ENCODE results near the gene WBP2NL.

WBP2NL gene

GRCh38 chr22:42007922-42008321 lies 9.3 kb downstream of the WBP2NL start:
- H3K36me3 ChIP-seq (ENCODE audit: insufficient read depth, low read length): no peaks in the 10 kb centered on the region
- no peak overlapping the region for H3K27ac ChIP-seq (ENCODE audit: low read depth, low read length)
- H3K4me3 ChIP-seq (ENCODE audit: low read length): no peak overlapping the region
- no peak overlapping the region for H3K9ac ChIP-seq (ENCODE audit: low read depth, low read length)
- H3K4me1 ChIP-seq (ENCODE audit: insufficient read depth, low read length): no peaks in the 10 kb centered on the region
- 75% methylated on average over 4 of the region's 4 CpGs for WGBS
- peaks cover 12% of the 10 kb centered on the region for H3K9me3 ChIP-seq (ENCODE audit: insufficient read depth, low read depth, low read length)
- H3K27me3 ChIP-seq (ENCODE audit: insufficient read depth, low read length): no peaks in the 10 kb centered on the region

DNA sequence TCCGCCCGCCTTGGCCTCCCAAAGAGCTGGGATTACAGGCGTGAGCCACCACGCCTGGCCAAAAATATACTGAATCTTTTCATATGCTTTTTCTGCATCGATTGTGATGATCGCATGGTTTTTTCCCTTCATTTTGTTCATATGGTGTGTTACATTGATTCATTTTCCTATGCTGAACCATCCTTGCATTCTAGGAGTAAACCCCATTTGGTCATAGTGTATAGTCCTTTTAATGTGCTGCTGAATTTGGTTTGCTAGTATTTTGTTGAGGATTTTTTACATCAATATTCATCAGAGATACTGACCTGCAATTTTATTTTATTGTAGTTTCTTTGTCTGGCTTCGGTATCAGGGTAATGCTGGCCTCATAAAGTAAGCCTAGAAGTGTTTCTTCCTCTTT lies 12.2 kb downstream of the WBP2NL start:
- Histone ChIP-seq H3K9ac (ENCODE audit: low read depth, low read length) (no peak overlapping the region), H3K4me1 (ENCODE audit: insufficient read depth, low read length) (no peaks in the 10 kb centered on the region), H3K9me3 (ENCODE audit: insufficient read depth, low read depth, low read length) (peaks cover 12% of the 10 kb centered on the region), H3K27me3 (ENCODE audit: insufficient read depth, low read length) (no peaks in the 10 kb centered on the region), H3K27ac (ENCODE audit: low read depth, low read length) (no peak overlapping the region), H3K4me3 (ENCODE audit: low read length) (no peak overlapping the region), H3K36me3 (ENCODE audit: insufficient read depth, low read length) (no peaks in the 10 kb centered on the region)
- WGBS: 83% methylated on average over 7 of the region's 7 CpGs

DNA sequence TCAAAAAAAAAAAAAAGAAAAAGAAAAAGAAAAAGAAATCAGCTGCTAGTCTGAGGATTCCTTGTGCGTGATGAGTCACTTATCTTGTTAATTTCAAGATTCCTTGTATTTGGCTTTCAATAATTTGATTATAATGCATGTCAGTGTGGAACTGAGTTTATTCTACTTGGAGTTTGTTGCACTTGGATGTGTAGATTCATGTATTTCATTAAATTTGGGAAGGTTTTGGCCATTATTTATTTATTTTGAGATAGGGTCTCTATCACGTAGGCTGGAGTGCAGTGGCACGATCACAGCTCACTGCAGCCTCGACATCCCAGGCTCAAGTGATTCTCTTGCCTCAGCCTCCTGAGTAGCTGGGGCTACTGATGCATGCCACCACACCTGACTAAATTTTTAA lies 14.8 kb downstream of the WBP2NL start:
- Histone ChIP-seq H3K27me3 (ENCODE audit: insufficient read depth, low read length) (no peaks in the 10 kb centered on the region; the same call in 1 of the 2 replicates), H3K9ac (ENCODE audit: low read depth, low read length) (no peak overlapping the region), H3K4me1 (ENCODE audit: insufficient read depth, low read length) (no peaks in the 10 kb centered on the region), H3K36me3 (ENCODE audit: insufficient read depth, low read length) (no peaks in the 10 kb centered on the region), H3K4me3 (ENCODE audit: low read length) (no peak overlapping the region), H3K27ac (ENCODE audit: low read depth, low read length) (no peak overlapping the region), H3K9me3 (ENCODE audit: insufficient read depth, low read depth, low read length) (peaks cover 12% of the 10 kb centered on the region)
- WGBS: 82% methylated on average over 4 of the region's 4 CpGs

DNA sequence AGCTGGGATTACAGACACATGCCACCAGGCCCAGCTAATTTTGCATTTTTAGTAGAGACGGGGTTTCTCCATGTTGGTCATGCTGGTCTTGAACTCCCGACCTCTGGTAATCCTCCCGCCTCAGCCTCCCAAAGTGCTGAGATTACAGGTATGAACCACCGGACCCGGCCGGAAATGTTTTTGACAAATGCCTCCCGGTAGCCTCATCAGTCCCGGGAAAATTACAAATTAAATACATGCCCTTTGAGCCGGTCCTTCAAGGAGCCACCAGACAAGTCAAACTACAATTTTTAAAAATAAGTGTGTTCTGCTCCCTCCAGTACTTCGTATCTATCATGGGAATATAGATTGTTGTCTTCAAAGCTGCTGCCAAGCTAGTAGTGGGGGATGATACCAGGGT lies 17.5 kb downstream of the WBP2NL start:
- Histone ChIP-seq H3K4me1 (ENCODE audit: insufficient read depth, low read length) (no peaks in the 10 kb centered on the region), H3K27me3 (ENCODE audit: insufficient read depth, low read length) (no peaks in the 10 kb centered on the region; the same call in 1 of the 2 replicates), H3K9me3 (ENCODE audit: insufficient read depth, low read depth, low read length) (no peaks in the 10 kb centered on the region), H3K4me3 (ENCODE audit: low read length) (no peak overlapping the region), H3K36me3 (ENCODE audit: insufficient read depth, low read length) (no peaks in the 10 kb centered on the region), H3K9ac (ENCODE audit: low read depth, low read length) (no peak overlapping the region), H3K27ac (ENCODE audit: low read depth, low read length) (no peak overlapping the region)
- WGBS: 84% methylated on average over 10 of the region's 10 CpGs

DNA sequence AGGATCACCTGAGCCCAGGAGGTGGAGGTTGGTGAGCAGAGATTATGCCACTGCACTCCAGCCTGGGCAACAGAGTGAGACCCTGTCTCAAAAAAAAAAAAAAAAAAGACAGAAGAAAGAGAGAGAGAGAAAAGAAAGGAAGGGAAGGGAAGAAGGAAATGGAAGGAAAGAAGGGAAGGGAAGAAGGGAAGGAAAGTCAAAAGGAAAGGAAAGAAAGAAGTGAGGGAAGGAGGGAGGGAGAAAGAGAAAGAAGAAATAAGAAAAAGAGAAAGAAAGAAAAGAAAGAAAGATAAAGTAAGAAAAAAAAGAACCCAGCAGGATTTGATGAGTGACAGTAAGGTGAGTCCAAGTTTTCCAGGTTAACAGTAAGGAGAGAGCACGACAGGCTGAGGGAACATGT lies 19.6 kb downstream of the WBP2NL start:
- 68% methylated on average over 1 of the region's 1 CpG for WGBS
- Histone ChIP-seq H3K9me3 (ENCODE audit: insufficient read depth, low read depth, low read length) (no peaks in the 10 kb centered on the region), H3K4me3 (ENCODE audit: low read length) (no peak overlapping the region), H3K27me3 (ENCODE audit: insufficient read depth, low read length) (no peaks in the 10 kb centered on the region; the same call in 1 of the 2 replicates), H3K27ac (ENCODE audit: low read depth, low read length) (no peak overlapping the region), H3K9ac (ENCODE audit: low read depth, low read length) (no peak overlapping the region), H3K4me1 (ENCODE audit: insufficient read depth, low read length) (no peaks in the 10 kb centered on the region), H3K36me3 (ENCODE audit: insufficient read depth, low read length) (no peaks in the 10 kb centered on the region)

DNA sequence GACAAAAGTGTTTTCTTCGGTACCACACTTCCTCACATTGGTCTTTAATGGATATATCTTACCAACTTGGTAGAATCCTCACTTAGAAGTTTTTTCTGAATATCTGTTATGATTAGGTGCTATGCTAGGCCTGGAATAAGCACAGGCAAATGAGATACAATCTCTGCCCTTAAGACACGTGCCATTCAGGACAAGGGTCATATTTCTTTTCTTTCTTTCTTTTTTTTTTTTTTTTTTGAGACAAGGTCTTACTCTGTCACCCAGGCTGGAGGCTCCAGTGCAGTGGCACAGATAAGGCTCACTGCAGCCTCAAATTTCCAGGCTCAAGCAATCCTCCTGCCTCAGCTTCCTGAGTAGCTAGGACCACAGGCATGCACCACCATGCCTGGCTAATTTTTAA lies 23.0 kb downstream of the WBP2NL start:
- H3K9ac ChIP-seq (ENCODE audit: low read depth, low read length): no peak overlapping the region
- no peaks in the 10 kb centered on the region for H3K4me1 ChIP-seq (ENCODE audit: insufficient read depth, low read length)
- no peak overlapping the region for H3K4me3 ChIP-seq (ENCODE audit: low read length)
- WGBS: 75% methylated on average over 2 of the region's 2 CpGs
- H3K27ac ChIP-seq (ENCODE audit: low read depth, low read length): no peak overlapping the region
- no peaks in the 10 kb centered on the region for H3K36me3 ChIP-seq (ENCODE audit: insufficient read depth, low read length)
- no peaks in the 10 kb centered on the region for H3K27me3 ChIP-seq (ENCODE audit: insufficient read depth, low read length)
- no peaks in the 10 kb centered on the region for H3K9me3 ChIP-seq (ENCODE audit: insufficient read depth, low read depth, low read length)

- H3K27ac ChIP-seq (ENCODE audit: low read depth, low read length): no peak overlapping the region
- 94% methylated on average over 2 of the region's 2 CpGs for WGBS
- no peaks in the 10 kb centered on the region for H3K4me1 ChIP-seq (ENCODE audit: insufficient read depth, low read length)
These were observed 23.7 kb downstream of the WBP2NL start for GRCh38 chr22:42022162-42022847.

DNA sequence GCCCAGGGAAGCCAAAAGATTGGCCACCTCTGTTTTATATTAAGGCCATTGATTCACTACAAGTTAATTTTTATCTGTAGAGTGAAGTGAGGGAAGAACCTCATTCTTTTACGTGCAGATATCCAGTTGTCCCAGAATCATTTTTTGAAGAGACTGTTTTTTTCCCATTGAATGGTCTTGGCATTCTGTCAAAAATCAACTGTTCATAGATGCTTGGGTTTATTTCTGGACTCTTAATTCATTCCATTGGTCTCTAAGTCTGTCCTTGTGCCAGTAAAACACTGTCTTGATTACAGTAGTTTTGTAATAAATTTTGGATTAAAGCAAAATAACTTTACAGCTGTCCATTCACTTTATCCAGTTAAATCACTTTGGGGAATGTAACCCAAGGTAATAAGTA lies 26.8 kb downstream of the WBP2NL start:
- WGBS: 100% methylated on average over 1 of the region's 1 CpG
- no peak overlapping the region for H3K4me3 ChIP-seq (ENCODE audit: low read length)

More at GRCh38 chr22:42022162-42022847, 23.7 kb downstream of the WBP2NL start:
- no peak overlapping the region for H3K4me3 ChIP-seq (ENCODE audit: low read length)
- H3K9ac ChIP-seq (ENCODE audit: low read depth, low read length): no peak overlapping the region
- no peaks in the 10 kb centered on the region for H3K9me3 ChIP-seq (ENCODE audit: insufficient read depth, low read depth, low read length)
- no peaks in the 10 kb centered on the region for H3K36me3 ChIP-seq (ENCODE audit: insufficient read depth, low read length)
- no peaks in the 10 kb centered on the region for H3K27me3 ChIP-seq (ENCODE audit: insufficient read depth, low read length)

GRCh38 chr22:42026705-42027104 lies 28.1 kb downstream of the WBP2NL start:
- no peak overlapping the region for H3K9ac ChIP-seq (ENCODE audit: low read depth, low read length)
- no peaks in the 10 kb centered on the region for H3K4me1 ChIP-seq (ENCODE audit: insufficient read depth, low read length)
- H3K27me3 ChIP-seq (ENCODE audit: insufficient read depth, low read length): no peaks in the 10 kb centered on the region
- H3K4me3 ChIP-seq (ENCODE audit: low read length): no peak overlapping the region
- no peak overlapping the region for H3K27ac ChIP-seq (ENCODE audit: low read depth, low read length)
- H3K9me3 ChIP-seq (ENCODE audit: insufficient read depth, low read depth, low read length): no peaks in the 10 kb centered on the region
- 92% methylated on average over 10 of the region's 10 CpGs for WGBS
- H3K36me3 ChIP-seq (ENCODE audit: insufficient read depth, low read length): no peaks in the 10 kb centered on the region

More for the DNA sequence above, 26.8 kb downstream of the WBP2NL start:
- Histone ChIP-seq H3K4me1 (ENCODE audit: insufficient read depth, low read length) (no peaks in the 10 kb centered on the region), H3K9me3 (ENCODE audit: insufficient read depth, low read depth, low read length) (no peaks in the 10 kb centered on the region), H3K27me3 (ENCODE audit: insufficient read depth, low read length) (no peaks in the 10 kb centered on the region), H3K36me3 (ENCODE audit: insufficient read depth, low read length) (no peaks in the 10 kb centered on the region), H3K27ac (ENCODE audit: low read depth, low read length) (no peak overlapping the region), H3K9ac (ENCODE audit: low read depth, low read length) (no peak overlapping the region)

DNA sequence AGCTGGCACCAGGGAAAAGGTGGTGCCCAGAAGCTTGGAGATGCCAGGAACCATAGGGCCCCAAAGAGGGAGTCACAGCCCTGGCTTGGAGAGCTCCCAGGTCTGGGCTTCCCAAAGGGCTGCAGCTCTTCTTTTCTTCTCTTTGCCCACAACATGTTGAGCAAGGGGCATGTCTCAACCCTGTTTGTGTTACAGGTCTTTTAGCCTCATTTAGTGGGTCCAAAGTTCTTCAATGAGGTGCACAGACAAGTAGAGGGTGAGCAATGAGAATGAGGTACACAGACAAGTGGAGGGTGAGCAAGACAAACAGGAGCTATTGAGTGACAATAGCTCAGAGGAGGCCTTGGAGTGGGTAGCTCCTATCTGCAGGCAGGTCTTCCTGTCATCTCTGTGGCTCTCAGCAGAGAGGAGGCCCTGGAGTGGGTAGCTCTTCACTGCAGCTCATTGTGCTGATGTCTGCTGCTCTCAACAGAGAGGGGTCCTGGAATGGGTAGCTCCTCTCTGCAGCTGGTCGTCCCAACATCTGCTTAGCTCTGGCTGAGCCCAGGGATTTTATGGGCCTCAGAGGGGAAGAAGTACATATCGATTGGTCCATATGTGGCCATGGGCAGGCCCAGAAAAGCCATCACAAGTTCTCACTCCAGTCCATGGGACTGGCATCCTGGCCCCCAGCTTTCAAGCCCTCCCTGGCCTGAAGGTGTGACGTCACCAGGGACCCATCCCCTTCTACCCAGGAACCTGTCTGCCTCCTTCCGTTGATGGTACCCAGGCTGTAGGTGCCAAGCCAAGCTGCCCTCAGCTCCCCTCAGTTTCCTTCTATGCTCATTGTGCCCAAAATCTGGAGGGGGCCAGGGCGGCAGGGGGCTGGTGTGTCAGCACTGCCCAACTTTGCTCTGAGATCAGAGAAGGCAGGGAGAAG lies 34.9 kb downstream of the WBP2NL start:
- Histone ChIP-seq H3K27ac (ENCODE audit: low read depth, low read length) (no peak overlapping the region), H3K4me1 (ENCODE audit: insufficient read depth, low read length) (no peaks in the 10 kb centered on the region), H3K36me3 (ENCODE audit: insufficient read depth, low read length) (no peaks in the 10 kb centered on the region), H3K9ac (ENCODE audit: low read depth, low read length) (no peak overlapping the region), H3K9me3 (ENCODE audit: insufficient read depth, low read depth, low read length) (peaks cover 15% of the 10 kb centered on the region; the same call in 1 of the 2 replicates), H3K4me3 (ENCODE audit: low read length) (no peak overlapping the region), H3K27me3 (ENCODE audit: insufficient read depth, low read length) (no peaks in the 10 kb centered on the region)
- 90% methylated on average over 5 of the region's 5 CpGs for WGBS

GRCh38 chr22:42035256-42035655 lies 36.7 kb downstream of the WBP2NL start:
- Histone ChIP-seq H3K27me3 (ENCODE audit: insufficient read depth, low read length) (no peaks in the 10 kb centered on the region), H3K9ac (ENCODE audit: low read depth, low read length) (no peak overlapping the region), H3K4me1 (ENCODE audit: insufficient read depth, low read length) (no peaks in the 10 kb centered on the region), H3K4me3 (ENCODE audit: low read length) (no peak overlapping the region), H3K27ac (ENCODE audit: low read depth, low read length) (no peak overlapping the region), H3K9me3 (ENCODE audit: insufficient read depth, low read depth, low read length) (peaks cover 15% of the 10 kb centered on the region; the same call in 1 of the 2 replicates), H3K36me3 (ENCODE audit: insufficient read depth, low read length) (no peaks in the 10 kb centered on the region)
- WGBS: 87% methylated on average over 8 of the region's 8 CpGs

All from HUES64 (cell line).